Left renal cortex interstitium (tissue), 4 donors: Measurements from ENCODE around the gene GYPA. TPM values are rescaled to one million over a fixed set of nuclear protein-coding genes. Genes with fewer than 3 reads are reported as not detected.
"Not testable (repeated sequence)": the region's sequence is repeated elsewhere in the genome, so short reads cannot be mapped to it uniquely, and the experiment has no call there.

Experiments used
- DNase-seq, 4 donors: peaks; one replicate each; pipeline ENCODE4 v3.0.0-alpha.2; 2013; ENCODE audit warnings: low read depth in 4 of 4, low spot score in 2 of 4, missing footprints in 1 of 4
- polyA plus RNA-seq, 4 donors: library from polyadenylated mRNA; unstranded; fragments of 120-200 nt; gene quantifications; one replicate each; pipeline ENCODE4 v1.2.1, GENCODE V29; 2013; ENCODE audit not compliant: insufficient read length in 4 of 4

The GYPA gene
- polyA plus RNA-seq = 10 to 100 TPM in 1 of 4 donors, 1 to 10 TPM in 3; 2.1 to 17.9 (median 2.5) TPM

- not testable (repeated sequence) for DNase-seq
Observed at GRCh38 chr4:144140594-144141295, at the start of gene GYPA. Gene GYPA (minus strand): TSS chr4:144140718. CDS start chr4:144140635, 83 bp downstream.

- DNase-seq = no peak
Observed at GRCh38 chr4:144190009-144190408, 49.5 kb upstream of the GYPA start.

- no peak for DNase-seq
Observed at GRCh38 chr4:144189121-144189520, 48.6 kb upstream of the GYPA start.

DNA sequence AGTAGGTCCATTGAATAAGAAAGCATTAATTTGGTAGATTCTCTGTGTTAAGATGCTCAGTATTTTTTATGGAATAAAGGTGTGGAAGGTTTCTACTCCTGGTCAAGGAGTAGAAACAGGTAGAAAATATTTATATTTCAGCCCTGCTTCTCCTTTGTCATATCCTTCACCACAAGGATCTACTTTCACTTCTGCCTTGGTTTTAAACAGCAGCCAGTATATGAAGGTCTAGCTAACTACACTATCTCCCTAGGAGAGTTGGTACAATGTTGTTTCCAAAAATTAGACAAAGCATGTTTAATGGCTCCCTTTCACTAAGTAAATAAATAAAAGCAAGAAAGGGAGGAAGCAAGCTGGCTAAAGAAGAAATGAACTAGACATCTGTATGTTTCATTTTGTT is 44.6 kb upstream of the GYPA start:
- no peak for DNase-seq

GRCh38 chr4:144183165-144183564 is 42.6 kb upstream of the GYPA start:
- no peak for DNase-seq

- DNase-seq = no peak
Observed at GRCh38 chr4:144181391-144181790, 40.9 kb upstream of the GYPA start.

- no peak for DNase-seq
Observed at GRCh38 chr4:144179152-144179739, 38.7 kb upstream of the GYPA start.

DNA sequence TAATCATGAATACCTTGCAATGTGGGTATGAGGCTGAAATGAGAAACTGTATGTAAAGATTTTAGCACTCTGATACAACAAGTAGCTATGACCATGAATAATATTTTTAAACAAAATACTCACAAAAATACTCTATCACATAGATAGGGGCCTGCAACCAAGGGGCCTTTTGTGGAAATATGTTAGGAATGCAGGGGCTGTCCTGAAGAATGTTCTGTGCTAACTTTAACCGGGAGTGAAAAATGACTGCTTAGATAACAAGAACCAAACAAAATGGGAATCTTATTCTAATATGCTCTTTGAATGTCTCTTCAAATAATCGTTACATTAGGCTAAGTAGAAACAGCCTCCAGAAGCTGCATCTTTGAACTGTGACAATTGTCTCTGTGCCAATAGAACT is 37.9 kb upstream of the GYPA start:
- DNase-seq = no peak

DNA sequence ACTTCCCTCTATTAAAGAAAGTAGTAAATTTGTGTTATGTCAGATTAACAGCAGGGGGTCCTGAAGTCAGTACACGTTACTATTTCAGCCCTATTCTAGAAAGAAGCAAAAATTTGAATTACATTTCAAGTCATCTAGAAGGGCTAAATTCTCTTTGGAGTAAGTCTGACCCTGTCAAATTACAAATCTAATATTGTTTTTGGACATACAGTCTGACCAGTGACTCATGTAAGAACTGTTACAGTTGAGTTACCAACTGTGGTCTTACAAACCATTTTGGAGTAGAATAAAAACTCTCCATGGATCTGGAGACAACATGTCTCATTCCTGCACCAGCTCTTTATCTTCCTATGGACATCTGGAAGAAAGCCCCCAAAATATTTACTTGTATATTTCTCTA is 36.0 kb upstream of the GYPA start:
- DNase-seq = no peak

DNA sequence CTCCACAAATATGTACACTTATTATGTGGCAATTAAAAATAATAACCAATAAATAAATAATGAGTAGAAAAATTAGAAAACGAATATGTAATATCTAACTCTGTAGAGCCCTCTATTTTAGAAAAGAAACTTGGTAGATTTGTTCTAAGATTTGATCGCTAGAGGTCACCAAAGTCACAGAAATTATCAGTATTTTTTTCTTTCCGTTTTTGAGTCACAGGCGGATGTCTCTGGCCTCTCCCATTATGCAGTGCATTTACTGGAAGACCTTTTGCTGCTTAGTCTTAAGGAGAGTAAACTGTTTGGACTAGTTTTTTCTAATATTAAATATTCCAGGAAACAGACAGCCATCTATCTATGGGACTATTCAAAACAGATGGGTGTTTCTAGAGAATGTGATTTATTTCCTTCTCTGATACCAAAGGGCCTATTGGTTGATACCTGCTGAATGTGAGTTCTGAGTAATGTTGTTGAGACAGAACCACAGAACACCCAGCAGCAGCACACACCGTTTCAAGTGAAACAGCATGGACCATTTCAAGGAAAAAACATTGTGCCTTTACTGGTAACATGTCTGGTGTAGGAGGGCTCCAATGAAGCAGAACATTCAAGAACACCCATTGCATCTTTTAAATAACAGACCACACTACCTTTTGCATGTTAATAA is 34.0 kb upstream of the GYPA start:
- DNase-seq = peak in 3 of 4 donors; percentile 34 to 53 (median 51)

GRCh38 chr4:144171697-144172096 is 31.2 kb upstream of the GYPA start:
- DNase-seq = no peak

DNA sequence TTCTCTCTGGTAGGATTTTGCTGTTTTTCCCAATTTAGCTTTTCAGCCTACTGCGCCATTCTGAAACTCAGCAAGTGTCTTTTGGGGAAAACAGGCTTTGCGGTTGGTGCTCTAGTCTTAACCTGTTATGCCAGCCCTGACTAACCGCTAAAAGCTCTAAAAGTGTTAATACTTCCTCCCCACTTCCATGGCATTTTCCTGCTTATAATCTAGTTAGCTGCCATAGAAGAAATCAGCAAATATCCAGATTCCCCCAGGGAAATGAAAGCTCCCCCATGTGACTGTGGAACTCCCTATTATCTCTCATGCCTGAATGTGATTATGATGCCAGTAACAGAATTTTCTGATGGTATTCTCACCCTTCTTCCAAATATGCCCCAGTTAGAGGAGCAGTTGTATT is 28.7 kb upstream of the GYPA start:
- DNase-seq = no peak

DNA sequence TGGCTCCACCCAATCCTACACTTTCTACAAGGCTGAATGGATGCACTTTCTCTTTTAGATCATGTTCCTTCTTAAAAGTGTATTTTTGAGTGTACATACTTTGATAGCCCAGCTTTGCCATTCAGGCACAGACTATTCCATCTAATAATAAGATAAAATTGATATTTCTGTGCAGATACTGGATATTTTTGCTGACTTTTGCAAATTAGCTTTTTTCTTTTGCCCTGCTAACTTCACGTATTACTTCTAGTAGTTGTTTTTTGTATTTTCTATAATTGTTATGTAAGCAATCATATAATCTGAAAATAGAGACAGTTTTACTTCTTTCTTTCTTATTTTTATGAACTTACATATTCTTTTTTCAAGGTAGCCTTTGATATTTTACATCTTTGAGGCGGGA is 13.5 kb upstream of the GYPA start:
- no peak for DNase-seq

DNA sequence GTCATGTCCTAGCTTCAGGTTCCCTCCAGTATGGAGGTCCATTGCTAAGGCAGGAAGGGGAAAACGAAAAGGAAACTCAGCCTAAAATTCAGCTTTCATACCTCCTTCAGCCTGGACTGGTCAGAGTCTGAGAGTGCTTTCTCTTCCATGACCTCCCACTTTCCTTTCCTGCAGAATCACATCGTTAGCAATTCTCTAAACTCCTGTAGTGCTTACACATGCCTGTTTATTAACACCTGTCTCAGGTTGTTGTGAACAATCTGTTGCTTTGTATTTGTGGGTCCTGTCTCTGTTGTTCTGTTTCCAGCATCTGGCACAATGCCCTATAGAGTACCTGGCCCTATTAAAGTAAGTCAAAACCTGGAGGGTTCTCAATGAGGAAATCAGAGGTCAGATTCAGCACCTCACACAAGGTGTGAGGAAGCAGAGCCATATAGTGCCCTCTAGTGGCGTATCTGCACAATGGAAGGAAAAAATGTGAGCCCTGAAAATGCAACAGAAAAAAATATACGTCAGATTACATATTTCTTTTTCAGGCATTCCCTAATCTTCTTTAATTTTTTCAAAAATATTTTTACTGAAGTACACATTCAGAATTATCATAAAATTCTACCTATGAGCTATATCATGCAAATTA is 2.3 kb upstream of the GYPA start:
- peak in 1 of 4 donors; percentile 4 for DNase-seq

DNA sequence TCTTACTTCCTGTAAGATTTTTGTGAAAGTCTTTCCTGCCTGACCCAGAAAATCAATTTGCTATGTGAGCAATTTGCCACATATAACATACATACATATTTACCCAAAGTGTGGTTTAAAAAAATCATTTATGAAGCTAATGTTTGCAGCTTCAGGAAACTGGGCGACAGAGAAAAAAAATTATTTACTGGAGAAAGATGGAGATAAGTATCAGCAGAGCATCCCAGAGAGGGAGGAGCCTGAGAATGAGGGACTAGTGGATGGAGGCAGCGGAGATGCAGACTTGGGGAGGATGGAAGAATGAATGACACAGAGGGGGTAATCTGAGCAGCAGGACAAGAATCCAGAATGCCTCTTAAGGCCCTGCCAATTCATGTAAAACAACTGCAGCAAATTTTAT is 975 bp upstream of the GYPA start:
- DNase-seq = no peak

DNA sequence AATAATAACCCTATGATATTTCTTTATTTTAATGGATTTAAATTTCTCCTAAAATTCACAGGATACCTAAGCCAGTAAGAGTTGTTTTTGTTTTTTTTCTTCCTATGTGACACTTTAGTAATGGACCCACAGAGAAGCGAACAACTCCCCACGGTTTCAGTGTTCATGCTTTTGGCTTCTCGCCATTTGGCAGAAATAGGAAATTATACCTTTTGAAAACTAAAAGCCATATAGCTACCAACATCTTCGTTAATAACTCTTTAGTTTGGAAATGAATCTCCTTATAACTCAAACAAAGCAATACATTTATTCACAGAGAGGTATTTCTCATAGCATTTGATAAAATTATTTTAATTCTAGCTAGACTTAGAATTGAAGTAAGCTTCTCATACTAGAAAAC is 527 bp downstream of the GYPA start:
- DNase-seq = not testable (repeated sequence)

- DNase-seq = not testable (repeated sequence)
Observed at GRCh38 chr4:144139547-144139946, 971 bp downstream of the GYPA start.

- not testable (repeated sequence) for DNase-seq
Observed at GRCh38 chr4:144138239-144138638, 2.3 kb downstream of the GYPA start.

- DNase-seq = not testable (repeated sequence)
Observed at GRCh38 chr4:144137137-144137931, 3.2 kb downstream of the GYPA start.

GRCh38 chr4:144136189-144136588 is 4.3 kb downstream of the GYPA start:
- not testable (repeated sequence) for DNase-seq
